ENCODE data around the gene BMS1. TPM values are rescaled to one million over a fixed set of nuclear protein-coding genes. Genes with fewer than 3 reads are reported as not detected.

The BMS1 gene
- total RNA-seq, 1 experiment from 2014 or later = 40.0 TPM

DNA sequence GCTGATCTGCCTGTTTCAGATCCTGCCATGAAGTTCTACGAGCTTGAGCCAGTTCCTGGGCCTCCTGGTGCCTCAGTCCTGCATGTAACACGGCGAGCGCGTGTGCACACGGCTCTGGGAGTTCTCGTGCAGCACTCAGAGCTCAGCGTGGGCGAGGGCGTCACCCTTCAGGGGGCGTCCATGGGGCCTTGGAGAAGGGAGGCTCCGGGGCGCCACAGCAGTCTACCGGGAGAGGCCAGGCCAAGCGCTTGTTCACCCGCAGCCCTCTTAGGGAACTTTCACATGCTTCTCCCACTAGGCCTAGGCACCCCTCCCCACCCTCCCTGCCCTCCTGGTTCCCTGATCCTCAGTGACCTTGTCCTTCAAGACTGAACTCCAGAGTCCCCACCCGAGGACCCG, 83.1 kb downstream of the BMS1 start:
- ChIA-PET POLR2A (no interaction called here), RAD21 (ENCODE audit: low non-redundant PET in 1 of 2, low total read pairs in 2 of 2, uncharacterized antibody in 2 of 2, unreplicated experiment in 2 of 2) (no interaction called here), CTCF (interaction anchor here (1.0 to 1.6 kb wide), 3 partner anchors 210 to 239 kb away, joined by 4 to 7 read pairs (median 4); no protein-coding TSS in a partner anchor)
- intact Hi-C loops (cut with micrococcal nuclease) = loop anchor here (1.0 to 10.0 kb wide), 4 partner anchors 110 to 339 kb away; no protein-coding TSS in a partner anchor
- Histone ChIP-seq H3K9me3 (ENCODE audit: control insufficient read depth in 1 of 2, insufficient read depth in 1 of 2, low read depth in 1 of 2, low read length in 2 of 2) (no peaks in the 10 kb centered on the region), H3K4me2 (ENCODE audit: low read length) (no peak overlapping the region), H3K4me1 (ENCODE audit: control insufficient read depth in 1 of 2, insufficient read depth in 2 of 2, low read length in 2 of 2) (peaks cover 0 to 12% of the 10 kb centered on the region in 2 experiments; a peak in 3 of 4 replicates), H3K27ac (ENCODE audit: low read depth, low read length) (no peak overlapping the region), H4K20me1 (ENCODE audit: insufficient read depth) (no peaks in the 10 kb centered on the region), H2AFZ (ENCODE audit: low read depth, low read length, poor library complexity, severe bottlenecking) (no peak overlapping the region), H3K27me3 (ENCODE audit: insufficient read depth, low read length) (peaks cover 6% of the 10 kb centered on the region), H3K9me2 (ENCODE audit: insufficient read depth) (no peaks in the 10 kb centered on the region), H3K79me2 (ENCODE audit: insufficient read depth, low read length) (no peaks in the 10 kb centered on the region), H3K9ac (ENCODE audit: low read length) (no peak overlapping the region), H3K36me3 (ENCODE audit: control insufficient read depth in 1 of 2, insufficient read depth in 2 of 2, low read length in 2 of 2) (no peaks in the 10 kb centered on the region), H3K4me3 (replicated peaks in 1 of 2; ENCODE audit: low read depth in 1 of 2, low read length in 2 of 2) (no peak overlapping the region)
- BruUV-seq (replicated peaks) = no TSS peak
- no peak for DNase-seq (ENCODE audit: low read depth, low spot score)
- TF ChIP-seq FOSL1 (IDR thresholded peaks at IDR 0.05; ENCODE audit: low read depth) = no peak
- no peak for TF ChIP-seq POLR2AphosphoS5 (IDR thresholded peaks at IDR 0.05; ENCODE audit: low read depth, low read length)
- TF ChIP-seq TCF7L2 (IDR thresholded peaks at IDR 0.05; ENCODE audit: borderline replicate concordance, extremely low read depth, insufficient read depth, insufficient read length) = no peak
- no peak for TF ChIP-seq SP1 (IDR thresholded peaks at IDR 0.05; ENCODE audit: low read depth)
- no peak for TF ChIP-seq RAD21 (IDR thresholded peaks at IDR 0.05; ENCODE audit: low read depth)
- TF ChIP-seq, protein P1, sequence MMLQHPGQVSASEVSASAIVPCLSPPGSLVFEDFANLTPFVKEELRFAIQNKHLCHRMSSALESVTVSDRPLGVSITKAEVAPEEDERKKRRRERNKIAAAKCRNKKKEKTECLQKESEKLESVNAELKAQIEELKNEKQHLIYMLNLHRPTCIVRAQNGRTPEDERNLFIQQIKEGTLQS (IDR thresholded peaks at IDR 0.05) = no peak
- ATAC-seq = no peak

DNA sequence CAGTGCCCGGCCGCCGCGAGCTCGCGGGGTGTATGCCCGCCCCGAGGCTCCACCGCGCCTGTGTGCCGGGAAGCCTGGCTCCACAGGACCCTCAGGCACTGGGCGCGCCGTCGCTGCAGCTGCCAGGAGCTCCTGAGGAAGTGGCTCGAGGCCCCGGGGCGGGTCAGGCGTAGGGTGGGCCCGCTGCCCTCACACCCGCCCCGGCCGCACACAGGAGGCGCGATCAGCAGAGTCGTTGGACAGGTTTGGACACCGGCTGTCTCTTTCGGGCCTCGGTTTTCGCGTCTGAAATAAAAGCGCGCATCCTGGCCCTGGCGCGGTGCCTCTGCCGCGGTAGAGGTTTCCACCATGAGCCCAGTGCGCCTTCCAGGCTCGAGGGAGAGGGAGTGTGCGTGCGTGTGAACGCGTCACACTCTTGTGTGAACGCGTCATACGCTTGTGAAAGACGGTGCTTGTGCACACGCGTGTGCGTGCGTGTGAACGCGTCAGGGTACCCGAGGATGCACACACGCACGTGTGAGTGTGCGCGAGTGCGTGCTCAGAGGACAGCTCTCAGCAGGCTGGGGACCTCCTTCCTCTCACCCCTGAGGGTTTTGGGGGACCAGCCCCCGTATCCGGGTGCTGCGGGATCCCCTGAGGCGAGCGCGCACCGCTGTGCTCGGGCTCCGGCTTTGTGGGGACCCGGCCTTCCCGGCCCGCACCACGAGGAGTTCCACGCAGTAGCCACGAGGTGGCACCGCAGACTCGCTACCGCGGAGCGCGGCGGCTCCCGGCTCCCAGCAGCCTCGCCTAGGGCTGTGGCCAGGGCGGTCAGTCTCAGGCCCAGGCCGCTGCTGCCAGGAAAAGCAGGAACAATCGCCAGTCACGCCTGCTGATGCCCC, 83.8 kb downstream of the BMS1 start:
- H3K79me2 ChIP-seq (ENCODE audit: insufficient read depth, low read length) = no peaks in the 10 kb centered on the region
- peak overlapping the region; percentile 82 for H2AFZ ChIP-seq (ENCODE audit: low read depth, low read length, poor library complexity, severe bottlenecking)
- peak; percentile 47 for DNase-seq (ENCODE audit: low read depth, low spot score)
- peak; percentile 100 for ATAC-seq
- H3K36me3 ChIP-seq (ENCODE audit: control insufficient read depth in 1 of 2, insufficient read depth in 2 of 2, low read length in 2 of 2) = no peaks in the 10 kb centered on the region
- CTCF ChIA-PET = interaction anchor here (0.6 to 1.6 kb wide), 6 partner anchors 209 to 239 kb away, joined by 3 to 8 read pairs (median 4); no protein-coding TSS in a partner anchor
- RAD21 ChIA-PET (ENCODE audit: low non-redundant PET in 1 of 2, low total read pairs in 2 of 2, uncharacterized antibody in 2 of 2, unreplicated experiment in 2 of 2) = interaction anchor here in 1 of 2 experiments (1.3 to 1.5 kb wide), 2 partner anchors 209 to 213 kb away, joined by 3 read pairs; no protein-coding TSS in a partner anchor
- TF ChIP-seq YY1 (IDR thresholded peaks at IDR 0.05; ENCODE audit: extremely low read depth, insufficient replicate concordance, low read depth, low read length) (no peak), RAD21 (IDR thresholded peaks at IDR 0.05; ENCODE audit: low read depth) (peak; percentile 91), EZH2phosphoT487 (IDR thresholded peaks at IDR 0.05; ENCODE audit: borderline replicate concordance) (no peak), SP1 (IDR thresholded peaks at IDR 0.05; ENCODE audit: low read depth) (no peak), JUND (IDR thresholded peaks at IDR 0.05) (no peak), CEBPB (IDR thresholded peaks at IDR 0.05; ENCODE audit: low read depth) (no peak)
- TF ChIP-seq, protein P2, sequence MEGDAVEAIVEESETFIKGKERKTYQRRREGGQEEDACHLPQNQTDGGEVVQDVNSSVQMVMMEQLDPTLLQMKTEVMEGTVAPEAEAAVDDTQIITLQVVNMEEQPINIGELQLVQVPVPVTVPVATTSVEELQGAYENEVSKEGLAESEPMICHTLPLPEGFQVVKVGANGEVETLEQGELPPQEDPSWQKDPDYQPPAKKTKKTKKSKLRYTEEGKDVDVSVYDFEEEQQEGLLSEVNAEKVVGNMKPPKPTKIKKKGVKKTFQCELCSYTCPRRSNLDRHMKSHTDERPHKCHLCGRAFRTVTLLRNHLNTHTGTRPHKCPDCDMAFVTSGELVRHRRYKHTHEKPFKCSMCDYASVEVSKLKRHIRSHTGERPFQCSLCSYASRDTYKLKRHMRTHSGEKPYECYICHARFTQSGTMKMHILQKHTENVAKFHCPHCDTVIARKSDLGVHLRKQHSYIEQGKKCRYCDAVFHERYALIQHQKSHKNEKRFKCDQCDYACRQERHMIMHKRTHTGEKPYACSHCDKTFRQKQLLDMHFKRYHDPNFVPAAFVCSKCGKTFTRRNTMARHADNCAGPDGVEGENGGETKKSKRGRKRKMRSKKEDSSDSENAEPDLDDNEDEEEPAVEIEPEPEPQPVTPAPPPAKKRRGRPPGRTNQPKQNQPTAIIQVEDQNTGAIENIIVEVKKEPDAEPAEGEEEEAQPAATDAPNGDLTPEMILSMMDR (IDR thresholded peaks at IDR 0.05 in 2 of 3, conservative IDR thresholded peaks at IDR 0.05 in 1 of 3; ENCODE audit: borderline replicate concordance in 1 of 3, insufficient read depth in 1 of 3, low read depth in 2 of 3, low read length in 2 of 3) = peak; percentile 66 to 81 (median 72)
- H3K4me3 ChIP-seq (replicated peaks in 1 of 2; ENCODE audit: low read depth in 1 of 2, low read length in 2 of 2) = no peak overlapping the region
- peaks cover under 1% of the 10 kb centered on the region for H3K27me3 ChIP-seq (ENCODE audit: insufficient read depth, low read length)
- H3K9ac ChIP-seq (ENCODE audit: low read length) = no peak overlapping the region
- H3K9me3 ChIP-seq (ENCODE audit: control insufficient read depth in 1 of 2, insufficient read depth in 1 of 2, low read depth in 1 of 2, low read length in 2 of 2) = no peaks in the 10 kb centered on the region
- H3K27ac ChIP-seq (ENCODE audit: low read depth, low read length) = no peak overlapping the region
- H3K4me1 ChIP-seq (ENCODE audit: control insufficient read depth in 1 of 2, insufficient read depth in 2 of 2, low read length in 2 of 2) = peaks cover 0 to 12% of the 10 kb centered on the region in 2 experiments; a peak in 3 of 4 replicates
- no peaks in the 10 kb centered on the region for H4K20me1 ChIP-seq (ENCODE audit: insufficient read depth)
- H3K4me2 ChIP-seq (ENCODE audit: low read length) = 0 out of 2 replicates have a peak overlapping the region, but pooled peaks have one; percentile 9
- BruUV-seq (replicated peaks) = no TSS peak
- no peaks in the 10 kb centered on the region for H3K9me2 ChIP-seq (ENCODE audit: insufficient read depth)
- POLR2A ChIA-PET = no interaction called here
- intact Hi-C loops (cut with micrococcal nuclease) = loop anchor here (1.0 to 10.0 kb wide), 4 partner anchors 109 to 338 kb away; no protein-coding TSS in a partner anchor
